GM12878 (cell line): ENCODE data around the gene PLSCR4. TPM values are rescaled to one million over a fixed set of nuclear protein-coding genes. Genes with fewer than 3 reads are reported as not detected.

Experiments
- ATAC-seq: fragments of 200-7000 bp; cut with Tn5 transposase; 3 replicates; pipeline ENCODE4 v1.9.1; 2020; ENCODE audit warnings: mild to moderate bottlenecking, moderate library complexity
- BruUV-seq: library from RNA; stranded (reverse); fragments of 400-500 nt; replicated peaks from 2 replicates; lab custom pipeline; 2021; lab: Mats Ljungman, UMichigan
- CTCF ChIA-PET: fragments of 300-600 bp; sonication (Branson Sonifier 250); formaldehyde crosslinking; extraction: SDS; loops from one replicate; lab custom pipeline; 2021; ENCODE audit warnings: inconsistent platforms; lab: Yijun Ruan, JAX
- POLR2A ChIA-PET: fragments of 350-600 bp; formaldehyde crosslinking; extraction: SDS; loops from one replicate; lab custom pipeline; 2021; ENCODE audit warnings: inconsistent platforms; lab: Charles Lee
- RAD21 ChIA-PET: fragments of 300-600 bp; sonication (Branson Sonifier 250); formaldehyde crosslinking; loops from one replicate; lab custom pipeline; 2023; ENCODE audit warnings: antibody characterized with exemption; ENCODE audit not compliant: unreplicated experiment; lab: Charles Lee
- SMC1A ChIA-PET: fragments of 300-600 bp; sonication (Branson Sonifier 250); formaldehyde crosslinking; loops from one replicate; lab custom pipeline; 2023; ENCODE audit not compliant: unreplicated experiment, uncharacterized antibody; lab: Charles Lee
- DNase-seq: peaks from one replicate; pipeline ENCODE4 v3.0.0-alpha.2; 2011; ENCODE audit warnings: low read depth, low spot score
- FAIRE-seq: peaks from 3 replicates; lab custom pipeline; 2011; peaks lifted over from hg19 to GRCh38; lab: Jason Lieb, UNC
- H2AFZ ChIP-seq: 2 replicates; pipeline ENCODE4 v1.6.0; 2011; ENCODE audit warnings: low read depth, low read length, control low read depth; ENCODE audit not compliant: control insufficient read depth
- H3K27ac ChIP-seq: 2 replicates; pipeline ENCODE4 v1.5.1; 2011; ENCODE audit warnings: control low read depth; ENCODE audit not compliant: control insufficient read depth, insufficient read depth
- H3K27me3 ChIP-seq, 2 experiments: replicated peaks in 1 of 2; 2 replicates each; pipeline versions ENCODE4 v1.6.0 to v1.6.1; 2011; ENCODE audit warnings: low read length in 1 of 2; ENCODE audit not compliant: control insufficient read depth in 2 of 2, insufficient read depth in 2 of 2
- H3K36me3 ChIP-seq, 2 experiments: 2 replicates each; pipeline ENCODE4 v1.5.1; 2011; ENCODE audit warnings: low read length in 1 of 2; ENCODE audit not compliant: control insufficient read depth in 2 of 2, insufficient read depth in 2 of 2
- H3K4me1 ChIP-seq: 2 replicates; pipeline ENCODE4 v1.6.1; 2011; ENCODE audit warnings: mild to moderate bottlenecking, low read length, moderate library complexity, mixed read lengths; ENCODE audit not compliant: control insufficient read depth, insufficient read depth
- H3K4me2 ChIP-seq: 2 replicates; pipeline ENCODE4 v1.6.0; 2011; ENCODE audit warnings: control low read depth; ENCODE audit not compliant: control insufficient read depth, insufficient read depth
- H3K4me3 ChIP-seq: fragments of 200-600 bp; sonication (generic); 2 replicates; pipeline ENCODE4 v1.5.1; 2016
- H3K79me2 ChIP-seq: 2 replicates; pipeline ENCODE4 v1.6.0; 2011; ENCODE audit warnings: low read length; ENCODE audit not compliant: control insufficient read depth, insufficient read depth
- H3K9ac ChIP-seq: 2 replicates; pipeline ENCODE4 v1.8.0; 2011; ENCODE audit warnings: low read length, control low read depth, mixed read lengths; ENCODE audit not compliant: control insufficient read depth, insufficient read depth
- H3K9me3 ChIP-seq: replicated peaks from 3 replicates; pipeline ENCODE4 v1.5.1; 2011; ENCODE audit warnings: mild to moderate bottlenecking, low read length; ENCODE audit not compliant: control insufficient read depth, insufficient read depth
- H4K20me1 ChIP-seq: 2 replicates; pipeline ENCODE4 v1.6.0; 2011; ENCODE audit not compliant: control insufficient read depth, insufficient read depth
- ATF2 ChIP-seq: IDR thresholded peaks from 2 replicates; pipeline ENCODE4 v1.6.1; 2012; ENCODE audit warnings: low read length, inconsistent platforms
- CHD4 ChIP-seq: fragments of 200-600 bp; sonication (generic); IDR thresholded peaks from 2 replicates; pipeline ENCODE4 v1.6.1; 2016; ENCODE audit warnings: mild to moderate bottlenecking
- CTCF ChIP-seq, 3 experiments: IDR thresholded peaks in 2 of 3; conservative IDR thresholded peaks in 1 of 3; 2 replicates each; pipeline ENCODE4 v1.5.1; 2011; ENCODE audit warnings: low read depth in 3 of 3, low read length in 3 of 3, mild to moderate bottlenecking in 3 of 3, control low read depth in 2 of 3, moderate library complexity in 2 of 3, inconsistent platforms in 1 of 3, mixed read lengths in 1 of 3; ENCODE audit not compliant: control insufficient read depth in 2 of 3, insufficient read depth in 1 of 3; ENCODE audit errors: extremely low read depth in 1 of 3
- KDM1A ChIP-seq: fragments of 200-600 bp; sonication (generic); IDR thresholded peaks from 2 replicates; pipeline ENCODE4 v1.6.1; 2016; ENCODE audit warnings: borderline replicate concordance
- NRF1 ChIP-seq: conservative IDR thresholded peaks from 2 replicates; pipeline ENCODE4 v1.6.1; 2011; ENCODE audit warnings: mild to moderate bottlenecking, low read depth, low read length, improper control_type of control experiment
- PKNOX1 ChIP-seq: fragments of 450-650 bp; IDR thresholded peaks from 2 replicates; pipeline ENCODE4 v1.6.1; 2016; ENCODE audit warnings: mild to moderate bottlenecking
- RAD21 ChIP-seq: IDR thresholded peaks from 2 replicates; pipeline ENCODE4 v1.6.1; 2011; ENCODE audit warnings: mild to moderate bottlenecking, low read depth, low read length, moderate library complexity; ENCODE audit not compliant: insufficient read depth
- RELA ChIP-seq: fragments of 450-650 bp; IDR thresholded peaks from 2 replicates; pipeline ENCODE4 v1.8.0; 2014; ENCODE audit warnings: borderline replicate concordance; ENCODE audit not compliant: partially characterized antibody
- SMAD1 ChIP-seq: fragments of 450-650 bp; IDR thresholded peaks from 2 replicates; pipeline ENCODE4 v1.6.1; 2018; ENCODE audit warnings: mild to moderate bottlenecking, low read depth; ENCODE audit not compliant: partially characterized antibody
- SMC3 ChIP-seq: IDR thresholded peaks from 2 replicates; pipeline ENCODE4 v1.6.1; 2011; ENCODE audit warnings: low read length, improper control_type of control experiment, borderline replicate concordance
- SRF ChIP-seq, 2 experiments: IDR thresholded peaks; 2 replicates each; pipeline ENCODE4 v1.6.1; 2011; ENCODE audit warnings: low read depth in 2 of 2, low read length in 2 of 2, mild to moderate bottlenecking in 1 of 2, moderate library complexity in 1 of 2
- TCF3 ChIP-seq: IDR thresholded peaks from 2 replicates; pipeline ENCODE4 v1.6.1; 2012; ENCODE audit warnings: low read depth, mild to moderate bottlenecking, low read length, borderline replicate concordance; ENCODE audit not compliant: insufficient read depth
- USF2 ChIP-seq: IDR thresholded peaks from 2 replicates; pipeline ENCODE4 v1.6.1; 2011; ENCODE audit warnings: low read depth, low read length, improper control_type of control experiment, borderline replicate concordance
- WGBS: methylation state at CpG from one replicate; pipeline ENCODE4 v1.1.6; 2016; ENCODE audit warnings: low lambda C conversion rate; ENCODE audit not compliant: insufficient replicate concordance, insufficient coverage; ENCODE audit errors: missing lambda C conversion rate; 5-methylcytosine and 5-hydroxymethylcytosine counted together
- in situ Hi-C: fragments of 300-500 bp; cut with MboI; formaldehyde crosslinking; loops from 9 replicates; pipeline ENCODE4 v1.14.3; 2018; ENCODE audit warnings: mixed read lengths
- intact Hi-C: fragments of 100-400 bp; cut with micrococcal nuclease; formaldehyde crosslinking; loops from one replicate; pipeline ENCODE4 v1.14.2; 2022; ENCODE audit not compliant: unreplicated experiment
- polyA plus RNA-seq, 11 experiments: library from polyadenylated mRNA; depleted of rRNA in 4 of 11; unstranded in 6 of 11; stranded (reverse) in 5 of 11; fragments of >200 nt; fragmentation: Nextera tagmentation in 4 of 11; fragmentation: Illumina TruSeq in 1 of 11; extraction: Ambion mirVana in 4 of 11; extraction: Trizol in 1 of 11; gene quantifications; 1 replicate in 1 of 11; 2 replicates in 10 of 11; pipeline versions ENCODE4 v1.2.1 to v1.2.3, GENCODE V29; 2011 to 2016; ENCODE audit warnings: inconsistent platforms in 2 of 11, missing spikeins in 2 of 11, low read depth in 1 of 11
- total RNA-seq, 4 experiments: library from RNA; depleted of rRNA in 3 of 4; stranded (reverse); fragments of >200 nt in 3 of 4; fragmentation: Illumina TruSeq in 1 of 4; extraction: Trizol in 1 of 4; gene quantifications; 2 replicates each; pipeline versions ENCODE4 v1.2.1 to v1.2.3, GENCODE V29; 2013 to 2021
- TF ChIP-seq, protein P1 (sequence below): IDR thresholded peaks from 2 replicates; pipeline ENCODE4 v1.6.1; 2011; ENCODE audit warnings: mild to moderate bottlenecking, low read depth, low read length, moderate library complexity; ENCODE audit not compliant: insufficient replicate concordance

Gene PLSCR4
- total and polyA plus RNA-seq, 10 of the 15 experiments (the other 5 are each of a cell fraction or from before 2014, with no cell fraction given), result 0.02 TPM; not detected in 9

GRCh38 chr3:146189519-146190173 lies 61.3 kb downstream of the PLSCR4 start:
- Histone ChIP-seq H3K4me1 (no peaks in the 10 kb centered on the region), H4K20me1 (no peaks in the 10 kb centered on the region), H3K27ac (no peak overlapping the region), H3K79me2 (no peaks in the 10 kb centered on the region), H3K4me3 (no peak overlapping the region), H3K9me3 (no peaks in the 10 kb centered on the region), H3K9ac (no peak overlapping the region), H2AFZ (no peak overlapping the region), H3K27me3 (no peaks in the 10 kb centered on the region), H3K36me3 (no peaks in the 10 kb centered on the region), H3K4me2 (no peak overlapping the region)
- ChIA-PET RAD21 (interaction anchor here (0.6 to 3.6 kb wide), 12 partner anchors 34 to 454 kb away, joined by 3 to 47 read pairs (median 6); no protein-coding TSS in a partner anchor), SMC1A (interaction anchor here (0.7 to 3.4 kb wide), 19 partner anchors 8 to 449 kb away, joined by 3 to 34 read pairs (median 4); no protein-coding TSS in a partner anchor), POLR2A (no interaction called here), CTCF (interaction anchor here (0.7 to 5.1 kb wide), 42 partner anchors 8 to 452 kb away, joined by 3 to 63 read pairs (median 4); no protein-coding TSS in a partner anchor)
- peak; percentile 95 for ATAC-seq
- BruUV-seq, result no TSS peak
- DNase-seq, result no peak
- 3% methylated on average over 6 of the region's 6 CpGs for WGBS
- FAIRE-seq, result peak; percentile 85
- in situ Hi-C loops, result loop anchor here (25.0 kb wide), 1 partner anchor 402 kb away; no protein-coding TSS in a partner anchor
- intact Hi-C loops, result loop anchor here (2.0 to 5.0 kb wide), 2 partner anchors 122 to 413 kb away; no protein-coding TSS in a partner anchor
- no peak for TF ChIP-seq SMAD1
- TF ChIP-seq ATF2, result no peak
- no peak for TF ChIP-seq RELA
- peak; percentile 67 to 73 (median 72) for TF ChIP-seq CTCF (IDR thresholded peaks at IDR 0.05 in 2 of 3, conservative IDR thresholded peaks at IDR 0.05 in 1 of 3; ENCODE audit: control insufficient read depth in 2 of 3, extremely low read depth in 1 of 3, insufficient read depth in 1 of 3, low read depth in 3 of 3, low read length in 3 of 3)
- no peak for TF ChIP-seq USF2
- no peak for TF ChIP-seq SRF (IDR thresholded peaks at IDR 0.05; ENCODE audit: low read depth in 2 of 2, low read length in 2 of 2)
- TF ChIP-seq CHD4, result no peak
- TF ChIP-seq TCF3, result no peak
- no peak for TF ChIP-seq KDM1A
- TF ChIP-seq NRF1, result no peak
- TF ChIP-seq, protein P1, sequence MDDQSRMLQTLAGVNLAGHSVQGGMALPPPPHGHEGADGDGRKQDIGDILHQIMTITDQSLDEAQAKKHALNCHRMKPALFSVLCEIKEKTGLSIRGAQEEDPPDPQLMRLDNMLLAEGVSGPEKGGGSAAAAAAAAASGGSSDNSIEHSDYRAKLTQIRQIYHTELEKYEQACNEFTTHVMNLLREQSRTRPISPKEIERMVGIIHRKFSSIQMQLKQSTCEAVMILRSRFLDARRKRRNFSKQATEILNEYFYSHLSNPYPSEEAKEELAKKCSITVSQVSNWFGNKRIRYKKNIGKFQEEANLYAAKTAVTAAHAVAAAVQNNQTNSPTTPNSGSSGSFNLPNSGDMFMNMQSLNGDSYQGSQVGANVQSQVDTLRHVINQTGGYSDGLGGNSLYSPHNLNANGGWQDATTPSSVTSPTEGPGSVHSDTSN, result no peak
- peak; percentile 46; the same call in 1 of the 2 replicates for TF ChIP-seq SMC3
- peak; percentile 69 for TF ChIP-seq RAD21
- TF ChIP-seq PKNOX1, result no peak
